Stimulated activated CD4-positive, alpha-beta T cell treated with anti-CD3 and anti-CD28 coated beads, Interleukin-4, amount 100 ng/mL, for 48 hours (primary cell): ENCODE data around the gene ACBD6.

ENCODE experiments used
- DNase-seq, 2 donors: peaks; one replicate each; pipeline ENCODE4 v3.0.0-alpha.2; 2020; ENCODE audit warnings: low read depth in 2 of 2

The ACBD6 gene

DNA sequence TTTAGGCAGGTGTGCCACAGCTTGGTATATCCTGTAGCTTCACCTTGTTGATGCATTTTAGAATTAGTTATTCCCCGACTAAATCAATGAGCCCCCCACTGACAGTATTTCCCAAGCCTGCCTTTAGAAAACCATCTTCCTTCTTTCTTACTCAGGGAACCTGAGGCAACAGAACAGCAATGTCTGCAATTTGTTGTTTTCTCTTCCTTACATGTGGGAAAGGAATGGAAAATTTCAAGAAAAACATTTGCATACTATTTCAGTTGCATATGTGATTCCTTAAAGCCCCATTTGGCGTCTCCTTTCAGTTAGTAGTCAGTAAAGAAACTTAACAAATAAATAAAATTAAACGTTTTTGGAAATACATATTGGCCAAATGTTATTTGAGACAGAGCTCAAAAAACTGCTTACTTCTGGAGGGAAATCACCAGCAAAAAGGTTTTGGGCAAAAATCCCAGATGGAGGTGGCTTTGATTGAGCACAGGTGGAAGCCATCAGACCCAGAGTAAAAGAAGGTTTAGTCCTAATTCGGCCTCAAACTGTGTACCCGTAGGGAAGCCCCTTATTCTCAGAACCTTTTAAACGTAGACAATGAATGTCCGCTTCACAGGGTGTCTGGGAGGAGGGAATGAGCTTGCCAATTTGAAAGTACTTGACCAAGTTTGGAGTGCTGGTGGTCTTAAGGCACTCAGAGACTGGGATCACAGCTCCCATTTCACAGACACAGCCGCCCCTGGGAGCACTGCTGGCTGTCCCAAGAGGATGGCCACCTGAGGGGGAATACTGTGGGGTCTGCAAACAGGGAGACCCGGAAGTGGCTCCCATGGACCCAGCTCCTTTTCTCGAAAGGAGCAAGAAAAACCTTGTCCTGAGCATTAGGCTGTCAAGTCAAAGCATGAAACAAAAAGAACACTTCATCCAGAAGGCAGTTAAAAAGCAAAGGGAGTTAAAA, 263.0 kb downstream of the ACBD6 start:
- DNase-seq = no peak

DNA sequence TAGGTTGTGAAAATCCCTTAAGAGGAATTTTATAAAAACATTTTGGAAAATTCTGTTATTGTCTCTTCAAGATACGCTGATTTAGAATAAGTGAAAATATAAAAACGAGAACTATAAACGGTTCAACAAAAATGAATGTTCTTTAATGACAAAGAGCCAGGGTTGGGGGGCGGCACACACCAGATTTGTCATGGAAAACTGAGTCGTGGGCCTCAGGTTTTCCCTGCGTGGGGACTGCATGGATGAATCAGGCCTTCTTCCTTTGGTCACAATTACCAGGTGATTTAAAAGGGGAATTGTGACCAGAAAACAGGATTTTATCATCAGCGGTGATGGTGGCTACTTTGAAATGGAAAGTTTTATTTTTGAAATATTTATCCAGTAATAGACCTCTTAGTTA, 263.7 kb downstream of the ACBD6 start:
- no peak for DNase-seq
